ENCODE results near the gene NHEJ1. TPM values are rescaled to one million over a fixed set of nuclear protein-coding genes. Genes with fewer than 3 reads are reported as not detected.
A peak's percentile ranks its signal among the peaks of the same experiment; 100 is the strongest.

The NHEJ1 gene
- polyA plus RNA-seq, 3 donors, result 12.6 to 20.9 (median 20.3) TPM

DNA sequence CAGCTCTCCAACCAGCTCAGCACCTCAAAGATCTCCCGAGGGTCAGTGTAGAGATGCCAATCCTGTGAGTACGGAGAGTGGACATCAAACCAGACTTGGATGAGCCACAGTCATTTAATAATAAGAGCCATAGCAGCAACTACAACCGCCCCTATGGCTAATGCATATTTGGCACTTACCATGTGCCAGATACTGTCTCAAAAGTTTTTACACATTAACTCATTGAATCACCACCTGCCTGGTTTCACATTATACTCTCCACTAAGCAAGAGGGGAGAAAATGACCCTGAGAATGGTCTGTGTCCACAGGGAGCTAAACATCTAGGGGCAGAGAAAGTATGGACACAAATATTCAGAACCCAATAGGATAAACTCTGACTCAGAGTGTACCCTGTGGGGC is 13.5 kb upstream of the NHEJ1 start:
- peaks cover 40% of the 10 kb centered on the region for H3K79me2 ChIP-seq (ENCODE audit: insufficient read depth, low read length)
- TF ChIP-seq, protein P1, sequence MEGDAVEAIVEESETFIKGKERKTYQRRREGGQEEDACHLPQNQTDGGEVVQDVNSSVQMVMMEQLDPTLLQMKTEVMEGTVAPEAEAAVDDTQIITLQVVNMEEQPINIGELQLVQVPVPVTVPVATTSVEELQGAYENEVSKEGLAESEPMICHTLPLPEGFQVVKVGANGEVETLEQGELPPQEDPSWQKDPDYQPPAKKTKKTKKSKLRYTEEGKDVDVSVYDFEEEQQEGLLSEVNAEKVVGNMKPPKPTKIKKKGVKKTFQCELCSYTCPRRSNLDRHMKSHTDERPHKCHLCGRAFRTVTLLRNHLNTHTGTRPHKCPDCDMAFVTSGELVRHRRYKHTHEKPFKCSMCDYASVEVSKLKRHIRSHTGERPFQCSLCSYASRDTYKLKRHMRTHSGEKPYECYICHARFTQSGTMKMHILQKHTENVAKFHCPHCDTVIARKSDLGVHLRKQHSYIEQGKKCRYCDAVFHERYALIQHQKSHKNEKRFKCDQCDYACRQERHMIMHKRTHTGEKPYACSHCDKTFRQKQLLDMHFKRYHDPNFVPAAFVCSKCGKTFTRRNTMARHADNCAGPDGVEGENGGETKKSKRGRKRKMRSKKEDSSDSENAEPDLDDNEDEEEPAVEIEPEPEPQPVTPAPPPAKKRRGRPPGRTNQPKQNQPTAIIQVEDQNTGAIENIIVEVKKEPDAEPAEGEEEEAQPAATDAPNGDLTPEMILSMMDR (IDR thresholded peaks at IDR 0.05), result no peak
- H4K20me1 ChIP-seq (ENCODE audit: insufficient read depth, low read length), result peaks cover 54% of the 10 kb centered on the region
- H3K4me1 ChIP-seq (ENCODE audit: control insufficient read depth in 1 of 2, insufficient read depth in 2 of 2, low read length in 2 of 2), result peaks cover 27 to 43% of the 10 kb centered on the region in 2 donors
- Mint-ChIP-seq H3K27me3 (ENCODE audit: low read depth in 3 of 3) (peaks cover 0 to 2% (median 0%) of the 10 kb centered on the region in 3 donors), H3K27ac (peak overlapping the region in 3 of 7 donors; percentile 41 to 53 (median 44)), H3K4me1 (peaks cover 49% of the 10 kb centered on the region), H3K4me3 (no peak overlapping the region), H3K9me3 (no peaks in the 10 kb centered on the region), H3K36me3 (peaks cover 38 to 47% of the 10 kb centered on the region in 2 donors)
- no peaks in the 10 kb centered on the region for H3K9me3 ChIP-seq (replicated peaks in 1 of 2; ENCODE audit: control insufficient read depth in 1 of 2, insufficient read depth in 1 of 2, low read length in 2 of 2)
- H3K36me3 ChIP-seq (replicated peaks in 1 of 2; ENCODE audit: control insufficient read depth in 1 of 2, insufficient read depth in 2 of 2, low read length in 2 of 2), result peaks cover 34 to 46% of the 10 kb centered on the region in 2 donors
- H3K27me3 ChIP-seq (ENCODE audit: control insufficient read depth in 2 of 2, insufficient read depth in 2 of 2, low read length in 2 of 2), result no peaks in the 10 kb centered on the region
- H3K4me3 ChIP-seq (replicated peaks in 1 of 3; ENCODE audit: low read depth in 2 of 3, low read length in 3 of 3), result no peak overlapping the region
- peak overlapping the region in 1 of 2 donors; percentile 9 for H3K27ac ChIP-seq (ENCODE audit: low read depth in 1 of 2, low read length in 2 of 2)
- 92% methylated on average over 2 of the region's 3 CpGs for WGBS (ENCODE audit: insufficient coverage)
- H3K4me2 ChIP-seq (replicated peaks; ENCODE audit: extremely low read depth, low read length, poor library complexity, severe bottlenecking), result no peak overlapping the region
- no peak for DNase-seq
- no peak overlapping the region for H3K9ac ChIP-seq (ENCODE audit: insufficient read depth, low read length, poor library complexity, severe bottlenecking)
- H2AFZ ChIP-seq (ENCODE audit: insufficient read depth, low read depth, low read length, poor library complexity, severe bottlenecking), result no peak overlapping the region
- intact Hi-C loops (cut with micrococcal nuclease), result loop anchor here in 1 of 2 donors (10.0 kb wide), 1 partner anchor 431 kb away; no protein-coding TSS in a partner anchor

DNA sequence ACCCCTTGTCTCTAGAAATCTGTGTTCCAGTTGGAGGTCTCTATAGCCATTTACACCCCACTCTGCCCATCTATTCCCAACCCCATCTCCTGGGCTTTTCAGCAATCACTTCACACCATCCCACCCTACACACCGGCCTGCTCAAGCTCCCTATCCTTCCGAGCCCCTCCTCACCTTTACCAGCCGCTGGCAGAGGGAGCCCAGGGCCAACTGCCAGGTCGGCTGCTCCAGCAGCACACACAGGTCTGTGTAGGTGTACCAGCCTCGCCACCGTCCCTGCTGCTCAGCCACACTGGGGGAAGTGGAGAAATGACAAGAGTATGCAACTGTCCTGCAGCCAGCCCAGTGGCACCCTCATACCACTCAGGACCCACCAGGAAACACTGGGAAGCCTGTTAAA is 12.6 kb upstream of the NHEJ1 start:
- H3K4me1 ChIP-seq (ENCODE audit: control insufficient read depth in 1 of 2, insufficient read depth in 2 of 2, low read length in 2 of 2), result peaks cover 22 to 36% of the 10 kb centered on the region in 2 donors
- peaks cover 31% of the 10 kb centered on the region for H3K79me2 ChIP-seq (ENCODE audit: insufficient read depth, low read length)
- no peaks in the 10 kb centered on the region for H3K27me3 ChIP-seq (ENCODE audit: control insufficient read depth in 2 of 2, insufficient read depth in 2 of 2, low read length in 2 of 2)
- H3K27ac ChIP-seq (ENCODE audit: low read depth in 1 of 2, low read length in 2 of 2), result no peak overlapping the region
- peaks cover 48% of the 10 kb centered on the region for H4K20me1 ChIP-seq (ENCODE audit: insufficient read depth, low read length)
- intact Hi-C loops (cut with micrococcal nuclease), result loop anchor here in 1 of 2 donors (10.0 kb wide), 1 partner anchor 432 kb away; no protein-coding TSS in a partner anchor
- no peaks in the 10 kb centered on the region for H3K9me3 Mint-ChIP-seq
- H3K4me3 Mint-ChIP-seq, result no peak overlapping the region
- H3K36me3 ChIP-seq (replicated peaks in 1 of 2; ENCODE audit: control insufficient read depth in 1 of 2, insufficient read depth in 2 of 2, low read length in 2 of 2), result peaks cover 34 to 45% of the 10 kb centered on the region in 2 donors
- peaks cover 37 to 47% of the 10 kb centered on the region in 2 donors for H3K36me3 Mint-ChIP-seq
- H2AFZ ChIP-seq (ENCODE audit: insufficient read depth, low read depth, low read length, poor library complexity, severe bottlenecking), result no peak overlapping the region
- peaks cover 0 to 3% (median 0%) of the 10 kb centered on the region in 3 donors for H3K27me3 Mint-ChIP-seq (ENCODE audit: low read depth in 3 of 3)
- WGBS (ENCODE audit: insufficient coverage), result 100% methylated on average over 2 of the region's 6 CpGs
- H3K4me1 Mint-ChIP-seq, result peaks cover 43% of the 10 kb centered on the region
- H3K9ac ChIP-seq (ENCODE audit: insufficient read depth, low read length, poor library complexity, severe bottlenecking), result no peak overlapping the region
- no peaks in the 10 kb centered on the region for H3K9me3 ChIP-seq (replicated peaks in 1 of 2; ENCODE audit: control insufficient read depth in 1 of 2, insufficient read depth in 1 of 2, low read length in 2 of 2)
- DNase-seq, result no peak
- TF ChIP-seq, protein P1 (IDR thresholded peaks at IDR 0.05), result no peak
- H3K4me3 ChIP-seq (replicated peaks in 1 of 3; ENCODE audit: low read depth in 2 of 3, low read length in 3 of 3), result no peak overlapping the region
- H3K4me2 ChIP-seq (replicated peaks; ENCODE audit: extremely low read depth, low read length, poor library complexity, severe bottlenecking), result no peak overlapping the region
- H3K27ac Mint-ChIP-seq, result peak overlapping the region in 3 of 7 donors; percentile 43 to 77 (median 68)
